Measurements from ENCODE around the gene MYH14.
A peak's percentile ranks its signal among the peaks of the same experiment; 100 is the strongest.

MYH14 gene

DNA sequence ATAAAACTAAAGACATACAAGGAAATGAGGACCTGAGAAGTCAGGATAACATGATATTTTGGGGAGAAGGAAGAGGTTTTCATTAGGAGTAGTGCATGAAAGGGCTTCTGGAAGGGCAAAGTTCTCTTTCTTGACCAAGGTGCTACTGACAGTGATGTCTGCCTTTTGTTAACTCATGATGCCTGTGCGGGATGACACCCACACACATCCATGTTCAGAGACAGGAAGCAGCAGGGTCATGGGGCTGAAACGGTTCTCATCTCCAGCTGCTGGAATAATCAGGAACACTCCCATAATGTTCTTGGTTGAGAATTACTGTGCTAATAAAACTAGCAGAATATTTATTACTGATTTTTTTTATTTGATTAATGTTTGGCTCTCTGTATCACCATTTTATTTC lies 96.6 kb downstream of the MYH14 start:
- no peak for DNase-seq

DNA sequence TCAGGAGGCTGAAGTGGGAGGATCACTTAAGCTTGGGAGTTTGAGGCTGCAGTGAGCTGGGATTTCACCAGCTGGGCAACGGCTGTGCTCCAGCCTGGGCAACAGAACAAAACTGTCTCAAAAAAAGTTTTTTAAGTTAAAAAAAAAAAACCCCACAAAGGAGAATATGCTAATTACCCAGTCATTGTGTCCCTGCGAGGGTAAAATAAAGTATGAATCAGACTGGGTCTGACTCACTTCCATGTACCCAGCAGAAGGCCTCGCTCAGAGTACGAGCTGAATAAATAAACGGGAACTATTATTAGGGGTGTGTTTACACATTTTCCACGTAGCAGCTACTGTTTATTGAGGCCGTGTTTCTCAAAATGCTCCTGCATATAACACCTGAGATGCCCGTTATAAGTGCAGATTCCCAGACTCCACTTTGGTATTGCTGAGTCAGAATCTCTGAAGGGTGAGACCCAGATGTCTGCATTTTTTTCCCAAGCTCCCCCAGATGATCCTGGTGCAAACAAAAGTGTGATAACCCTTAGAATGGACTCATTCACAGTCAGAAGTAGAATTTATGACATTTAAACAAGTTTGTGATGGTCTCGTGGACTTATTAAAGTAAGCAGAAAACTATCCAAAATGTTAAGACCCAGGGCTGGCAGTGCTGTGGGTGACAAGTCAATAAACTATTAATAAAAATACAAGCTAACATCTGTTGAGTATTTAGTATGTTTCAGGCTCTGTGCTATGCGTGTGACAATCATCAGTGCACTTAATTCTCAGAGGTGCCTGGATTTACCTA lies 97.6 kb downstream of the MYH14 start:
- peak in 1 of 2 experiments; percentile 42 for DNase-seq

DNA sequence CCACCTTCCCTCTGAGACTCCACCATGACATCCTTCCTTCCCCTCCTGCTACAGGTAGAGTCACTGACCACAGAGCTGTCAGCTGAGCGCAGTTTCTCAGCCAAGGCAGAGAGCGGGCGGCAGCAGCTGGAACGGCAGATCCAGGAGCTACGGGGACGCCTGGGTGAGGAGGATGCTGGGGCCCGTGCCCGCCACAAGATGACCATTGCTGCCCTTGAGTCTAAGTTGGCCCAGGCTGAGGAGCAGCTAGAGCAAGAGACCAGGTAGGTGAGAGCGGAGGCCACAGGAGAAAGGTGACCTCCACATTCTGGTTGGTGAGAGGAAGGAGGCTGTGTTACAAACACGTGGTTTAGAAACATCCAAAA lies 98.2 kb downstream of the MYH14 start:
- DNase-seq, result no peak

DNA sequence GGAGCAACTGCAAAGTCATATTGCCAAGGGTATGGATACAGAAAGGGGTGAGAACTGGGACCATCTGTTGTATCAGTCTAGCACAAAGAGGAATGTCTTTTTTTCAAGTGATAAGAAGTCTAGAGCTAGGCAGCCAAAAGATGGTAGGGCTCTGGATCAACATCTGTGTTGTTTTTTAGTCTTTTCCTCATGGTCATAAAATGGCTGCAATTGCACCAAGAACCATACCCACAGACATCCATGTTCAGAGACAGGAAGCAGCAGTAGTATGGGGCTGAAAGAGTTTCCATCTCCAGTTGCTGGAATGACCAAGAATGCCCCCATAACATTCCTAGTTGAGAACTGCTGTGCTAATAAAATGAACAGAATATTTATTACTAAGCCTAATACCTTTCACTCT lies 100.1 kb downstream of the MYH14 start:
- no peak for DNase-seq

DNA sequence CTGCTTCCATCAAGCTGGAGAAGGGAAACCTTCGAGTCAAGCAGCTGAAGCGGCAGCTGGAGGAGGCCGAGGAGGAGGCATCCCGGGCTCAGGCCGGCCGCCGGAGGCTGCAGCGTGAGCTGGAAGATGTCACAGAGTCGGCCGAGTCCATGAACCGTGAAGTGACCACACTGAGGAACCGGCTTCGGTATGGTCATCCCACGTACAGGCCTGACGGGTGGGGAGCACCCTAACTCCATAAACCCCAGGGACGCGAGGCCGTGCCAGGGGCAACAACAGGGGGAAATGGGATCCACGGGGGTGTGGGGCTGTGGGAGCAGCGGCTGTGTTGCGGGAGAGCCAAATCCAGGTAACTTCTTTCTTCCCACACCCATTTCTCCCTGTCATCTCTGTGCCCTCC lies 105.6 kb downstream of the MYH14 start:
- DNase-seq, result no peak

DNA sequence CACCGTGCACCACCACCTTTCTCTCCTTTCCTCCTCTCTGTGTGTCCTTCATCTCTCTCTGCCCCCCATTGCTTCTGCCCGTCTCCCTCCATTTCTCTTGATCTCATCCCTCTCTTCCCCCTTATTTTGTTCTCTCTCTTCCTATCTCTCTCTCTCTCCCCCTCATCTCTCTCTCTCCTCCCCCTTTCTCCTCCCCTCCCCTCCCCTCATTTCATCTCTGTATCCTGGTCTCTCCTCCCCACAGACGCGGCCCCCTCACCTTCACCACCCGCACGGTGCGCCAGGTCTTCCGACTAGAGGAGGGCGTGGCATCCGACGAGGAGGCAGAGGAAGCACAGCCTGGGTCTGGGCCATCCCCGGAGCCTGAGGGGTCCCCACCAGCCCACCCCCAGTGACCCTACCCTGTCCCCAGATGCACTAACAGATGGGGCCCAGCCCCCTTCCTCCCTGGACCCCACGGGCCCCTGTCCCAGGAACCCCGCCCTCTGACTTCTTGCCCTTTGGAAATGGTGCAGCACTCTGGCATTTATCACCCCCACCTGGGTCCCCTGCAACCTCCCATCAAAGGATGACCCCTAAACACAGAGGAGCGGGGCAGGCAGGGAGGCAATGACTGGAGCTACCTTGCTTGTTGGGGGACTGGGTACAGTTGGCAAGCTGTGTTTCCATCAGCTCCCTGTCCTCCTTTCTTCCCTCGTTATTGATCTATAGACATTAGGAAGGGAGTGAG lies 106.1 kb downstream of the MYH14 start:
- DNase-seq, result no peak

DNA sequence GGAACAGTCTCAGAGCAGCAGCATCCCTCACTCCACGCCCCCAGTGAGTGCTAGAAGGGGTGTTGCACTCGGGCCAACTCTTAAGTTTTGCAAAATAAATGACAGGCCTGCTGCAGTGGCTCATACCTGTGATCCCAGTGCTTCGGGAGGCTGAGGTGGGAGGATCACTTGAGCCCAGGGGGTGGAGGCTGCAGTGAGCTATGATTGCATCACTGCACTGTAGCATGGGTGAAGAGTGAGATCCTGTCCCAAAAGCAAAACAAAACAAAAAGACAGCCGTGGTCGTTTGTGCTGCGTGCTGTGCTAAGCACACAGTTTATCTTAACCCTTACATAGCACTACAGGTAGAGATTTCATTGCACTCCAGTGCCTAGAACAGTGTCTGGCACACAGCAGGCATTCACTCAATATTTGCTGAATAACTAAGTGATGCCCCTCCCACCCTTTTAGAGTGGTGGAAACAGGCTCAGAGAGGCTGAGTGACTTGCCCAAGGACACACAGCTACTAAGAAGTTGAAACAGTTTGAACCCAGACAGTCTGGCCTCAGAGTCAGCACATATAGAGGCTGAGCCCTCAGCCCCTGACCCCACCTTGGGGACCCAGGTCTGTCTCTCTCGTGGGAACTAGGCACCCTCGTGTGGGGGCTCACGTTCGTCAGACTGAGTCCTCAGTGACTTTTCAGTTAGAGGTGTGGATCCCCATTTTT lies 107.5 kb downstream of the MYH14 start:
- no peak for DNase-seq

DNA sequence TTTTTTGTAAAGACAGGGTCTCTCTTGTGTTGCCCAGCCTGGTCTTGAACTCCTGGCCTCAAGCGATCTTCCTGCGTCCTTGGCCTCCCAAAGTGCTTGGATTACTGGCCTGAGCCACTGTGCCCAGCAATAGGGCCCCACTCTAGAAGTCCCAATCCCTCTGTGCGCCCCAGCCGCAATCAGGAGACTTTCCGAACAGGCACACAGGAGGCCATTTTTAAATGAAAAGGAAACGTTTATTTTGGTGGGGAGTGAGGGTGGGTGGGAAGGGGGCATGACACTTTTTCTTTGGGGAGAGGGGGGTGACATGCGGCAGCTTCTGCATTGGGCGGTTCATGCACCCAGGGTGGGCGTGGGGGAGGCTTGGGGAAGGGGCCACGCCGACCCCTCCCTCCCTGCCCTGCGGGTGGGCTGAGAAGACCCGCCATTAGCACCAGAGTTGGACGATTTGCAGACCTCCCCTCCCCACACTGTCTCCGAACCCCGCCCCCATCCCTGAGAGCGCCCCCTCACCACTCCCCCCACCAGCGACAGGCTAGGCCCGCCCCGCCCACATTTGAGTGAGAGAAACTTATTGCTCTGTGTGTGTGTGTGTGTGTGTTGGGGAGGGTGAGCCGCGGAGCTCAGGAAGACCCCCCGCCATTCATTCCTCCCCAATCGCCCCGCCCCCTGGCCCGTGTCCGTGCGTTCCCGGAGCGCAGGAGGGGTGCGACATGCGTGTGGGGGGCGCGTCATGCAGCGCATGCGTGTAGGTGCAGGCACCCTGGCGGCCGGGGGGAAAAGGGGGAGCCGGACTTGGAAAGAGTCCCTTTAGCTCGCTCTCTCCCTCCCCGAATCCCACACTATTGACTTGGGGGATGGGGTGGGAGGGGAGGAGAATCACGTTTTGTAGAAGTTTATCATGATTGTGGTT lies 108.6 kb downstream of the MYH14 start:
- DNase-seq, result no peak

DNA sequence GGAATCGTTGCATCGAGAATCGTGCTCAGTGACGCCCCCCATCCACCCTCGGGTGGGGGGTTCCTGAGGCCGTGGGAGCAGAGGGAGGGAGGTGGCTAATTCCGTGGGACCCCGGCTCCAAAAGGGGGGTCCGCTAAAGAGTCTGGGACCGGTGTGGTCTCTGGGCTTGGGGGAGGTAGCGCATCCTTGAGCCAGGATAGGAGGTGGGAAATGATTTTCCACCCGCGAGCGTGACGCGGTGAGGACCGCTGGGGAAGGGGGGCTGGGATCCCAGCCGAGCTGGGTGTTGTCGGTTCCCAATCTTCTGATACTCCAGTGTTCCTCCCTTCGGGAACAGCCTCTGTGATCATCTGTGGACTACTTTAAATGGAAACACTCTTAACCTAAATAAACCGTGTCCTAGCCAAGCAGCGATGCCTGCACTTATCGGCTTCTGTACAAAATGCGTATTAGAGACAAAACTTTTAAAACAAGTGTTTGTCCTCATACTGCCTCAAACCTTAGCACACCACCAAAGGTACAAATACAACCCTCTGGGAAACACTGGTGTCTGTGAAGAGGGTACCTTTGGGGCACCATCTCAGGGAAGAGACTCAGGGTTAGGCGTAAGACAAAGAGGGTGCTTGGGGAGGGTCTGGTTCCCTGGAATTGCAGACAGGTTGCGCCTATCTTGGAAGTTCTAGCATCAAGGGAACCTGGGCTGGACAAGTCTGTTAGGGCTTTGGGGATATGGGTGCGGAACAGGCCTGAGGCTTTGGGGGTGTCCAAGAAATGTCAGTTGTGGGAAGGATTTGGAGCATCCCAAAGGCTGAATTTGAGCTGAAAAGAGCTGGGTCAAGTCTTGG lies 109.8 kb downstream of the MYH14 start:
- no peak for DNase-seq

DNA sequence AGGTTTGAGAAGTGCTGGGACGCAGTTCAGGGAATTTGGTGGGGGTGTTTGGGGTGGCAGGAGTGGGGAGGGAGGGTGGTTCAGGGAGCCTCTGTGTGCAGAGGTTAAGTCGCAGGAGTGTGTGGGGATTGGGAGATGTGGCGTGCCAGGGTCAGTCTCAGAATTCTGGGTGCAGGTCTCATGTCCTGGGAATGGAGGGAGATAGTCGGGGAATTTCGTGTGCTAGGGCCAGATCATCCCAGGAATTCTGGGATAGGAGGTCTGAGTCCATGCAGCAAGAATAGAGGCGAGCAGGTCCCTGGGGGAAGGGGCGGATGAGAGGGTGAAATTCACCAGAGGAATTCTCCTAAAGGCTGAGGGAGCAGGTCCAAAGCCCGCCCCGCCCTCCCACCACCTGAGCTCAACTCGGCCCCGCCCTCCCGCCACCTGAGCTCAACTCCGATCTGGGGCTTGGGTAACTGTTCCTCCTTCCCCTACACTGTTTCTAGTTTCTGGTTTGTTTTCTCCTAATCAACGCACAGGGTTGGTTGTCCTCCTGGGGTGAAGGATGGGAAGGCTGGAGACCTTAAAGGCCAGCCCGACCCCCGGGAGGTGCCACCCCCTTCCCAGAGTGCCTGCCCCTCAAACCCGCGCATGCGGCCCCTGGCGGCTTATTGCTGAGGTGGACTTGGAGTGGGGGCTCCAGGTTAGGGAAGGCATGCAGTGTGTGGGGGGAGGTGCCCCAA lies 110.6 kb downstream of the MYH14 start:
- DNase-seq, result no peak

DNA sequence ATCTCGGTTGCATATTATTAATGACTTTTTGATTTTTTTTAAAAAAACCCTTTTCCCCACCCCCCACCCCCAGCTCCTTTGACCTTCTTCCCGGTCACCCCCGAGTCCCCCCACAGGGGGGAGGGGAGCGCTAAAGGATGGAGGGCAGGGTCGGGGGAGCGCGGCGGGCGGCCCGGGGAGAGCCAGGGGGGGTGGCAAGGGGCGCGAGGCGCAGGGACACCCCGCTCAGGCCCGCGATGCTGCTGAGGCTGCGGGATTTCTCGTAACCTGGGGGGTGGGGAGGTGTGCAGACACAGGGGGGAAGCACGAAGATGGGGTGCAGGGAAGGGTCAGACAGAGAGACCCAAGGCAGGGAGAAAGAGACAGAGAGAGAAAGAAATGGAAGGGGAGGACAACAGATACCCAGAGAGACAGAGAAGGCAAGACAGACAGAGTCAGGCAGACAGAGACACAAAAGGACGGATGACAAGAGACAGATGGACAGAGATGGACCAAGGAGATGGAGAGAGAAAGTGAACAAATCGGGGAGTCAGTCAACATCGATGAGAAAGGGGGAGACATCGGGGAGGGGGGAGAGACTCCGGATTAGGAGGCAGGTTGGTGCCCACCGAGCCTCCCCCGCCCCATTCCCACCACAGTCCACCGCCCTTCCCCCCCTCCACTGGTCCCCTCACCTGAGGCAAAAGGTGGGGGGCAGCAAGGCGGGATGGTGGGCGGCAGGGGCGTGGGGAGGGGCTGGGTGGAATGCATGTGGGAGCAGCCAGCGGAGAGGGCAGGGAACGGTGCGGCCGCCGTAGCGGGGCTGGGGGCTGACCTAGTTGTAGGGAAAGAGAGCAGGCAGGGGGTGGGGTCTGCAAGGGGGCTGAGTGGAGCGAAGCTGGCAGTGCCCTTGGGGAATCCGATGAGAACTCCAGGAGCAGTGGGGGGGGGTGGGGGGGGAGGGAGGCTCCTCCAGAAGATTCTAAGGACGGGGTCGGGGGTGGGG lies 111.6 kb downstream of the MYH14 start:
- no peak for DNase-seq

DNA sequence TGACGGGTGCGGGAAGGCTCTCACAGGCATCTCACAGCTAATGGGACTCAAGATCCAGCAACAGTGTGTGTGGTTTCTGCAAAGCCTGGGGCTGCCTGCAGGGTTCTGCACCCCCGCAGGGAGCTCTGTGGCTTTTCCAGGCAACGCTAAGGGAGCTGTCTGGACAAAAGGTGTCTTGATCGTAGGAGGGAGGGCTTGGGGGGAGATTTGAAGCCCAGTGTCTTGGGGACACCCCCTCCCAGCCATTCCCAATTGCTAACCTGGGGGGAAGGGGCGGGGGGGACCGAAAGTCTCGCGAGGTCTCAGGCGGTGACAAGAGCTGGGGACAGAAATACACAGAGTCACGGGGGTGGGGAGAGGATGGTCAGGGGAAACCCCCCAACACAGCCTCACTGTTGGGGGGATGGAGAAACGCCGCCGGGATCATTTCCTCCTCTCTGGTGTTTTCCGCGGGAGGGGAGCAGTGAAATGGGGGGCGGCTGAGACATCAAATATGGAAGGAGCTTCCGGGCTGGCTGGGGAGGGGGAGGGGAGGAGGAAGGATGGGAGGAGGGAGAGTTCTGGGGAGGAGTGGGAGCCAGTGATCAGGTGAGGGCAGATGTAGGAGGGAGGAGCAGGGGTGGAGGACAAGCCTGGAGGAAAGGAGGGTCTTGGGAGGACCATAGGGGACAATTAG lies 112.5 kb downstream of the MYH14 start:
- peak in 1 of 2 experiments; percentile 56 for DNase-seq

DNA sequence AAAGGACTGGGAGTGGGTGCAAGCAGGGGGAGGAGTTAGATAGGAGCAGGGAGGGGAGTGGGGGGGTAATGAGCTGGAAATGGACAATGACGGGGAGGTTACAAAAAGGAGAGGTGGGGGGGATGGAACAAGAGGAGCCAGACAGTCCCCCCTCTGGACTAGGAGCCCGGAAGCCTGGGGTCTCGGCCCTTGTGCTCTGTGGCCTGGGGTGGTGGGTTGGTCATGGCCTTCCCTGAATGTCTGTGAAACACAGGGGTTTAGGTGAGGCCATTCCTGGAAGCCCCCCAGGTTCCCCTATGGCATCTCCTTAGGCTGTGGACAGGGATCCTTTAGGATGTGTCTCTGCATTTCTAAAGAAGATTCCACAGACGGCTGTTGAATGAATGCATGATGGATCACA lies 113.7 kb downstream of the MYH14 start:
- no peak for DNase-seq

DNA sequence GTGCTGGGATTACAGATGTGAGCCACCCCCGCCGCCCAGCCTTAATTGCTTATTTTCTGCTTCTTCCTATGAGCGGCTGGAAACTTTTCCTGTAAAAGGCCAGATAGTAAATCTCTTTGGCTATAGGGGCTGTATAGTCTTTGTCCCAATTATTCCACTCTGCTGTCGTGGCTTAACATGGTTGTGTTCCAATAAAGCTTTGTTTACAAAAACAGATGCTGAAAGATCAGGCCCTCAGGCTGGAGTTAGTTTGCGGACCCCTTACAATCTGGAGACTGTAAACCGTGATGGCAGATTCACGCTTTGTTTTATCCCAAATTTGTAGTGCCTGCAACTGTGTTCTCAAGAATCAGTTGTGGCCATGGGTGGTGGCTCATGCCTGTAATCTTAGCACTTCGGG lies 115.0 kb downstream of the MYH14 start:
- no peak for DNase-seq

DNA sequence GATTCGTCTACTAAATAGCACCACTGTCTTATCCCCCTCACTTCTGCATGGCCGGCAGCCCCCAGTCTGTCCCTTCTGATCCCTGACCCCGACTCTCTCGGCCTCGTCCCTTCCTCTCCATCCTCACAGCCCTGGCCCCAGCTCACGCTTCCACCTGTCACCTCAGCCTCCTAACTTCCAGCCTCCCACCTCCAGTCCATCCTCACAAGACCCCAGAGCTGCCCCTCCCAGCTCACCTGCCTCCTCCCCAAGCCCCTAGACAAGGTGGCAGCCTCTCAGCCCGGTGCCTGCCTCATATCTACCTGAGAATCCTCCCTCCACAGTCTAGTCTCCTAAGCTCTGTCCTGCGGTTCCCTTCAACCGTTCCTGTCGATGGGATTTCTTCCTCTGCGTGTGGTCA lies 115.7 kb downstream of the MYH14 start:
- DNase-seq, result no peak

DNA sequence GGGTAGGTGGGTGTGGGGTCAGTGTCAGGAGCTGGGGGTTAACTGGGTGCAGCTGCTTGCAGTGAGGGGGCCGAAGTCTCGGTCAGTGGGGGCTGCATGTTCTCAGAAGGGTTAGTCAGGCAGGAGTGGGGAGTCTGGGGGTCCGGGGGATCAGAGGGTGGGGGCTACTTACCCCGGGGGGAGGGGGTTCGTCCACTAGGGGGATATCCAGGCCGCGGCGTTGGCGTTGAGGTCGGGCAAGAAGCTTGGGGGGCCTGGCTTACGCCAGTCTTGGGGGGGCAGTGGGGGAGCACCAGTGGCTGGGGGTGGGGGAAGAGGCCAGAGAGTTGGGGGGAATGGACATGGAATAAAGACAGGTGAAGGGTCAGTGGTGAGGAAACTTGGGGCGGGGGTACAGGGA lies 116.6 kb downstream of the MYH14 start:
- no peak for DNase-seq

DNA sequence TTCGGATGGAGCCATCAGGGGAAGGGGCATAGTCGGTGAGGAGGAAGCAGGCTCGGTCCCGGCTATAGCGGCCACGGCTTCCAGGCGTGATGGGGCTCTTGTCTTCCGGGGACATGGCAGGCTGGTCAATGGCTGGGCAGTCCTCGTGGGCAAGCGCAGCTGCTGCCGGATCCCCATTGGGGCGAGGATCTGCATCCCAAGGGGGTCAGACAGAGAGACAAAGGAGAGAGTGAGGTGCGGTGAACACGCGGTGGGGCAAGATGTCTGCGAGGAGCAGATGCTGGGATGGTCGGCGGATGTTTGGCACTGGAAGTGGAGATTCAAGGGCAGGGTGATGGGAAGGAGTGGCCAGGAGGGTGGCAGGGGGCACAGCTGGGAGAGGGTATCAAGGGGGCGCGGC lies 117.2 kb downstream of the MYH14 start:
- DNase-seq, result no peak

DNA sequence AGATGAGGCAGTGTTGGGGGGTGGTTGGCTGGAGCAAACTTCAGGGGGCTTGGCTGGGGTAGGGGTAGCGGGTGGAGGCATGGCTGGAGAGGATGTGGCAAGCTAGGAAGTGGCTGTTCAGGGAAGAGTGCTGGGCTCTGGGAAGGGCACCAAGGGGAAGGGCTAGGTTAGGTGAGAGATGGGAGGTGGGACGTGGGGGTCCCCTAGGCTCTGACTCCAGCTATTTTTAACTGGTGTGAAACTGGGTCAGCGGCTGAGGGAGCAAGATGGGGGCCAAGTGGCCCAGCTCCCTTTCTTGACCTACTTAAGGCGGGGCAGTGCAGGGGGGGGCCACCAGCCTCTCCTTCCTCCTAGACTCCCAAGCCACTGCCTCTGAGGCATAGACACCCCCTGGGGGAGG lies 118.4 kb downstream of the MYH14 start:
- DNase-seq, result no peak

DNA sequence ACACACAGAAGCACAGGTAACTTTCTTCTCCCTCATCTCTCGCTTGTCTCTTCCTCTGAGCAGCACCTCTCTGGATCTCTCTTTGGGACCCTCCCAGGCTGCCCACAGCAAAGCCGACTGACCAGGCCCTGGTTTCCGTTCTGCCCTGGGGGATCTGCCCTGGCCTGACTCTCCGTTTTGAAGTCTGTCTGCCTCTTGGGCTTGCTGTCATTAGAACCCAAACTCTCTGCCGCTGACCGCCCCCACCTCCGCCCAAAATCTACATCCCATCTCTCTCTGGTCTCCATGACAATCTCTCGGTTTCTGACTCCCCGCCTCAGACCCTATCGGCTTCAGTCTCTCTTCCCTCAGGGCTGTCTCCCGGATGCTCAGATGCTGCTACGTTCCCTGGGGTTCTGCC lies 118.8 kb downstream of the MYH14 start:
- no peak for DNase-seq
